ENCODE data around the gene PAK1.

Gene PAK1

GRCh38 chr11:77353131-77353530 lies 120.8 kb downstream of the PAK1 start:
- DNase-seq: no peak

DNA sequence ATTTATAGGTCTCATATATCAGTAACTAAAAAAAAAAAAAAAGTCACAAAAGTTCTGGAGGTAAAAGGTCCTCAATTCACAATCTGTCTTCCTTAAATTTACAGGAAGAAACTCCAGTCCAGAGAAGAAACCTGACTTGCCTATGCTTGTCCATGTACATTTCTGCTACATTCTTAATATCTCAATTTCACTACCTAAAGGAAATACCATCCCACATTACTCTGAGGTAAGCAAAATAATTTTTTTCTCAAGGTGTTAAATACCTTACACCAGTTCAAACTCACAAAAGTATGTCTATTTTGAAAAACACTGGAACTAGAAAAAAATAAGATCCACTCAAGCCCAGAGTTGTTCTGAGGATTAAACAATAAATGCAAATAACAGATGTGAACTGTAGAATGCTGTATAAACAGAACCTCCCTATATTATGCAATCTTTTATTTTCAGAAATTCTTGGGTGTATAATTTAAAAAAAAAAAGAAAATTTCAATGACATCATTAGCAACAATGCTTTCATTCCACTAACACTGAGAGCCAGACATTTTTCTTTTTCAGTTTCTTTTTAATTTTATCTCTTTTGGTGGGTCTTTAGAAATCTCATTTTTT lies 122.5 kb downstream of the PAK1 start:
- DNase-seq: no peak

- DNase-seq: no peak
Measured at GRCh38 chr11:77347948-77348347, 125.9 kb downstream of the PAK1 start.

- DNase-seq: no peak
Measured at GRCh38 chr11:77346906-77347603, 126.8 kb downstream of the PAK1 start.

GRCh38 chr11:77345621-77346020 lies 128.3 kb downstream of the PAK1 start:
- DNase-seq: no peak

- no peak for DNase-seq
Measured at GRCh38 chr11:77340501-77340900, 133.4 kb downstream of the PAK1 start.

DNA sequence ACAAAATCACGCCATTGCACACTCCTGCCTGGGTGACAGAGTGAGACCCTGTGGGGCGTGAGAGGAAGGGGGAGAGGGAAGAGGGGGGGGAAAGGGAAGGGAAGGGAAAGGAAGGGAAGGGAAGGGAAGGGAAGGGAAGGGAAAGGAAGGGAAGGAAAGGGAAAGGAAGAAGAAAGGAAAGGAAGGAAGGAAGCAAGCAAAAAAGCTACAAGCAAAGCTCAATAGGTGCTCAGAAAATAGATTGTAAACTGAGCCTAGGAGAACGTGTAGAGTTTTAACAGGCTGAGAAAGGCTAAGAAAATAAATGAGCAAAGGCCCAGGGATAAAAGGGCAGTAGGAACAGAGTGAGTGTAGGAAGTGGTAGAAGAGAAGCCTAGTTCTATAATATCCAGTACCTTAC lies 141.6 kb downstream of the PAK1 start:
- DNase-seq: no peak

GRCh38 chr11:77325159-77325558 lies 148.7 kb downstream of the PAK1 start:
- DNase-seq: no peak

- DNase-seq: no peak
Measured at GRCh38 chr11:77324508-77324907, 149.4 kb downstream of the PAK1 start.

DNA sequence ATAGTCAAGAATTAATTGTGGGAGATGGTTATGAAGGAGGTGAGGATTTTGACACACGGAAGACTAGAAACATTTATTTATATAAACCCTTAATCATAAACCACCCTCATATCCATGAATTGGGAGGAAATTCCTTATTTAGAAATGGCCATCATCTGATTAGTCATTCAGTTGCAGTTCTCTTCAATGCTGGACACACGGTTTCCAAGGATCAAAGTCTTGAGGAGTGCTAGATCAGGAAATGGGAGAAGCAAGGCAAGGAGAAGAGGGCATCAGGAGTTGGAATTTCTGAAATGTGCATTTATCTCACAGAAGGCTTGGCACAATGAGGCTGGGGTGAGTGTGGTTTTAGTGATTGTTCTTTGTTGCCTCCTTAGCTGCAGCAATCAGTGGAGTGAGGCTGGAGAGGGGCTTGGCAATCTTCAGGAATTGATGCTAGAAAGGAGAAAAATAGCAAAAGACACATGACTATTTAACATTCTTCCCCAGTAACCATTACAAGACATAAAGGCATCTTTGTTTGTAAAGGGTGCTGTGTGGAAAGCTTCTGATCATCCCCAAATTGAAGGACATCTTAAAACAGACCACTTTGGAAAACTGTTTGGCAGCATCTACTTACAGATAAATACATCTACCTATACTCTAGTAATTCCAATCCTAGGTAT lies 150.8 kb downstream of the PAK1 start:
- no peak for DNase-seq

- no peak for DNase-seq
Measured at GRCh38 chr11:77322506-77322905, 151.4 kb downstream of the PAK1 start.

- no peak for DNase-seq
Measured at GRCh38 chr11:77320351-77320750, 153.5 kb downstream of the PAK1 start.

DNA sequence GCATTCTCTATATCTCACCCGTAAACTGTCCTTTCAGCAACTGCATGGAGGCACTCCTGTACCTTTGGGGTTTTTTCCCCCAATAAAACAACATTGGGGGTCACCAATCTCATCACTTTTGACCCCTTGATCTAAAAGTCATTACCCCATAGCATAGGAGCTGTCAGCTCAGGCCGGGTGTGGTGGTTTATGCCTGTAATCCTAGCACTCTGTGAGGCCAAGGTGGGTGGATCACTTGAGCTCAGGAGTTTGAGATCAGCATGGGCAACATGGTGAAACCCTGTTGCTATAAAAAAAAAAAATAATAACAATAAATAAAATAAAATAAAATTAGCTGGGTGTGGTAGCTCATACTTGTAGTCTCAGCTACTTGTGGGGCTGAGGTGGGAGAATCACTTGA lies 155.3 kb downstream of the PAK1 start:
- no peak for DNase-seq

GRCh38 chr11:77316733-77317342 lies 157.1 kb downstream of the PAK1 start:
- no peak for DNase-seq

DNA sequence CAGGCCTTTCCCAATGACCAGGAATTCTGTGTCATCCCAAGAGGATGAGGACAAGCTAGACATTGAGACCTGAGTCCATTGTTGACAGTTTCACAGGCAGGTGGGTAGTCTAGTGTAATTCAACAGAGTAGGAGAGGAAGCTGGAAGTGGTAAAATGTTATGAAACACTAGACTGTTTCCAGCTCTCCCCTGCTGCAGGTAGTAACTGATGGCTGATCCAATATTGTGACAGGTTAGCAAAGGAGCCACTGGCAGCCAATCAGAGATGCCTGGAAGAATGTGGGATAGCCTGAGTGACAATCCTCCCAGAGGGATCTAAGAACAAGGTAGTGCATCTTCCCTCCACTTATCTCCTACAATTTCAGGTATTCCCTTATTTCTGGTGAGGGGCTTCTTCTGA lies 161.8 kb downstream of the PAK1 start:
- DNase-seq: no peak

GRCh38 chr11:77311701-77312100 lies 162.2 kb downstream of the PAK1 start:
- DNase-seq: no peak

- no peak for DNase-seq
Measured at GRCh38 chr11:77310721-77311120, 163.2 kb downstream of the PAK1 start.

GRCh38 chr11:77309401-77310085 lies 164.4 kb downstream of the PAK1 start:
- no peak for DNase-seq

DNA sequence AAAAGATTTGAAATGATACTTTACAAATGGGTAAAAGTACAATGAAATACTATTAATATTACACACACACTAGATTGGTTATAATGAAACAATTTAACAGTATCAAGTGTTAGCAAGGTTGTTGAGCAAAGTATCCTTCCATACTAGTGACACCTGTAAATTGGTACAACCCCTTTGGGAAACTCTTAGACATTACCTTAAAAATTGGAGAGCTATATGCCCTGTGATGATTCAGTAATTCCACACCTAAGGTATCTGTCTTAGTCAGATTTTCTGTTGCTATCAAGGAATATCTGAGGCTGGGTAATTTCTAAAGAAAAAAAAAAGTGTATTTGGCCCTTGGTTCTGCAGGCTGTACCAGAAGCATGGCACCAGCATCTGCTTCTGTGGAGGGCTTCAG lies 165.1 kb downstream of the PAK1 start:
- no peak for DNase-seq

DNA sequence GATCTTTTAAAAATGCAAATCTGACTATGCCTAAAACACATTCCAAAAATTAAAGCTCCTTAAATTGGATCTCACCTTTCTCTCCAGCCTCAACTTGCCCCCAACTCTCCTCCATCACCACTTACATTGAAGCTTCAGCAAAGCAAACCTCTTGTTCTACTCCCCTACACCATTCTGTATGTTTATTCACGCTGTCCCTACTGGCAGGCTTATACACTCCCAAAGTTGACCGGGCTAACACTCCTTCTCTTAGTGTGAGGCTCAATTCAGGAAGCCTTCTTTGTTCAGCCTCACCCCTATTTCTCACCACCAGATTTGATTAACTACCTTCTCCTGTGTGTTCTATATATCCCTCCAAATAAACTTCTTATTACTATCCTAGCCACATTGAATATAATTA lies 170.6 kb downstream of the PAK1 start:
- DNase-seq: no peak

DNA sequence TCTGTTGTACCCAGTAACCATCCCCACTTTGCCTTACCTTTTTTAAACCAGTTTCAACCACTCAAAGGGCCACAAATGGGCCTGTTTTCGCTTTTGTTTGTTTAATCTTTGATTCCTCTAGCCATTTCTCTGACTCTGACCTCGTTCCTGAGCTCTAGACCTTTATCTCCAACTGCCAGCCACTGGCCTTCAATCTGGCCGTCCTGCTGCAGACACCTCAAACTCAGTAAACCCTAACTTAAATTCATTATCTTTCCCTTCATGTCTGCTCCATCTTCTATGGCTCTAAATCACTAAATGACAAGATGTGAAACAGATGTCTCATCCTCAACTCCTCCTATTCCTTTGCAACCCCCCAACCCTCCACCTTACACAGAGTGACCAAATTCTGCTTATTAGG lies 171.1 kb downstream of the PAK1 start:
- DNase-seq: no peak

DNA sequence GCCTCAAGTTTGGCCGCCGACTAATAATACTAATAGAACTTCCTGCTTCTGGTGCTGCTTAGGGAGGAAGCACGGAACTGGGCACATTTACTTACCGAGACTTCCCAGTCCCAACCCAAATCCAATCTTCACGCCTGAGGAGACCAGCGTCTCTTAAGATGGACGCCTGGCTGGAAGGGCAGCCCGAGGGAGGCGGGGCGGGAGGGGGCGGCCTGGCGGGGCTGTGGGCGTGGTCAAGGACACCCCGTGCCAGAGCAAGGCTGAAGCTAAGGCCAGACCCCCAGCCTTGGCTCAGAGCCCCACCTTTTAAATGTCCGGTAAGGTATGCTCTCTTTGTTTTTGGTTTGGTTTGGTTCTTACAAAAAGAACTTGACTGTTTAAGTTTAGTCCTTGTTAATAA lies 172.4 kb downstream of the PAK1 start, which contains the start of gene GDPD4:
GDPD4 (minus strand) TSS at position 177 of the 400 bp plus-strand sequence. CDS start 16,549 bp downstream, outside the sequence.
- DNase-seq: no peak

- no peak for DNase-seq
Measured at GRCh38 chr11:77300695-77301094, 173.2 kb downstream of the PAK1 start.
